GM23338 (cell line): Measurements from ENCODE around the gene CHRM4. TPM values are rescaled to one million over a fixed set of nuclear protein-coding genes. Genes with fewer than 3 reads are reported as not detected.

ENCODE experiments used
- ATAC-seq: fragments of 200-7000 bp; cut with Tn5 transposase; 3 replicates; pipeline ENCODE4 v1.9.1; 2020
- DNase-seq: peaks from one replicate; pipeline ENCODE4 v3.0.0-alpha.2; 2015; ENCODE audit warnings: low spot score
- H2AFZ ChIP-seq: fragments of 200-600 bp; sonication (generic); 2 replicates; pipeline ENCODE4 v1.8.0; 2016; ENCODE audit warnings: antibody characterized with exemption, mild to moderate bottlenecking, moderate library complexity
- H3F3A ChIP-seq: fragments of 200-600 bp; sonication (generic); replicated peaks from 2 replicates; pipeline ENCODE4 v1.8.0; 2017; ENCODE audit warnings: antibody characterized with exemption, mixed run types, low read depth
- H3K27ac ChIP-seq: fragments of 200-600 bp; sonication (generic); 2 replicates; pipeline ENCODE4 v1.6.1; 2016; ENCODE audit warnings: low read depth
- H3K27me3 ChIP-seq: fragments of 200-600 bp; sonication (generic); 2 replicates; pipeline ENCODE4 v1.8.0; 2016; ENCODE audit warnings: mild to moderate bottlenecking, mixed run types, moderate library complexity; ENCODE audit not compliant: insufficient read depth
- H3K36me3 ChIP-seq: fragments of 200-600 bp; sonication (generic); 2 replicates; pipeline ENCODE4 v1.8.0; 2016; ENCODE audit warnings: mild to moderate bottlenecking; ENCODE audit not compliant: insufficient read depth
- H3K4me1 ChIP-seq: fragments of 200-600 bp; sonication (generic); 2 replicates; pipeline ENCODE4 v1.8.0; 2016; ENCODE audit warnings: mild to moderate bottlenecking, moderate library complexity; ENCODE audit not compliant: insufficient read depth
- H3K4me2 ChIP-seq: fragments of 200-600 bp; sonication (generic); 2 replicates; pipeline ENCODE4 v1.7.1; 2017; ENCODE audit warnings: mixed run types
- H3K4me3 ChIP-seq: fragments of 200-600 bp; sonication (generic); 2 replicates; pipeline ENCODE4 v1.6.1; 2016; ENCODE audit warnings: mixed run types
- H3K79me2 ChIP-seq: fragments of 200-600 bp; sonication (generic); replicated peaks from 2 replicates; pipeline ENCODE4 v1.8.0; 2017; ENCODE audit warnings: mild to moderate bottlenecking; ENCODE audit not compliant: insufficient read depth
- H3K9me2 ChIP-seq: fragments of 200-600 bp; sonication (generic); 2 replicates; pipeline ENCODE4 v1.8.0; 2017; ENCODE audit not compliant: insufficient read depth
- H4K20me1 ChIP-seq: fragments of 200-600 bp; sonication (generic); replicated peaks from 2 replicates; pipeline ENCODE4 v1.8.0; 2017; ENCODE audit warnings: mild to moderate bottlenecking; ENCODE audit not compliant: insufficient read depth
- H3K27ac Mint-ChIP-seq: 2 replicates; pipeline ENCODE4 v1.8.0; 2020; ENCODE audit warnings: inconsistent platforms, mild to moderate bottlenecking, moderate library complexity, mixed read lengths
- H3K27me3 Mint-ChIP-seq: 3 replicates; pipeline ENCODE4 v1.8.0; 2022; ENCODE audit warnings: low read depth, mild to moderate bottlenecking, moderate library complexity, mixed read lengths, inconsistent platforms; ENCODE audit not compliant: insufficient read depth, poor library complexity
- H3K36me3 Mint-ChIP-seq: 3 replicates; pipeline ENCODE4 v1.8.0; 2021; ENCODE audit warnings: low read depth, mild to moderate bottlenecking, inconsistent platforms, moderate library complexity, mixed read lengths
- H3K4me1 Mint-ChIP-seq: 3 replicates; pipeline ENCODE4 v1.8.0; 2020; ENCODE audit warnings: mild to moderate bottlenecking, inconsistent platforms, mixed read lengths
- H3K4me3 Mint-ChIP-seq: 3 replicates; pipeline ENCODE4 v1.8.0; 2021; ENCODE audit warnings: moderate library complexity, mild to moderate bottlenecking, inconsistent platforms, mixed read lengths
- H3K9me3 Mint-ChIP-seq: 3 replicates; pipeline ENCODE4 v1.8.0; 2020; ENCODE audit warnings: moderate library complexity, mild to moderate bottlenecking, inconsistent platforms, mixed read lengths
- CREB1 ChIP-seq: fragments of 250-450 bp; sonication (Bioruptor Pico); IDR thresholded peaks from 2 replicates; pipeline ENCODE4 v1.5.0; 2020; ENCODE audit warnings: low read depth, mild to moderate bottlenecking, moderate library complexity
- EZH2 ChIP-seq: fragments of 200-600 bp; sonication (generic); IDR thresholded peaks from one replicate; pipeline ENCODE4 v1.8.0; 2017; ENCODE audit warnings: antibody characterized with exemption, mild to moderate bottlenecking, low read depth; ENCODE audit not compliant: unreplicated experiment
- JUNB ChIP-seq: IDR thresholded peaks from one replicate; pipeline ENCODE4 v1.6.1; 2016; ENCODE audit warnings: antibody characterized with exemption; ENCODE audit not compliant: unreplicated experiment
- NANOG ChIP-seq: IDR thresholded peaks from 2 replicates; pipeline ENCODE4 v1.6.1; 2016; ENCODE audit warnings: antibody characterized with exemption, borderline replicate concordance
- POLR2AphosphoS5 ChIP-seq: IDR thresholded peaks from 2 replicates; pipeline ENCODE4 v1.6.1; 2016; ENCODE audit warnings: antibody characterized with exemption, low read depth
- STAT1 ChIP-seq: IDR thresholded peaks from one replicate; pipeline ENCODE4 v1.6.1; 2016; ENCODE audit warnings: antibody characterized with exemption; ENCODE audit not compliant: unreplicated experiment
- ZNF114 ChIP-seq: fragments of 250-450 bp; sonication (Bioruptor Pico); IDR thresholded peaks from 2 replicates; pipeline ENCODE4 v1.5.0; 2020; ENCODE audit warnings: mild to moderate bottlenecking, moderate library complexity
- polyA plus RNA-seq: library from polyadenylated mRNA; unstranded; fragments of >200 nt; fragmentation: Nextera tagmentation; extraction: Ambion mirVana; gene quantifications from 2 replicates; pipeline ENCODE4 v1.2.1, GENCODE V29; 2016
- total RNA-seq: library from RNA; depleted of rRNA; stranded (reverse); fragments of >200 nt; shearing (Covaris generic); gene quantifications from 2 replicates; pipeline ENCODE4 v1.2.3, GENCODE V29; 2014
- TF ChIP-seq, protein P1 (sequence below): IDR thresholded peaks from 2 replicates; pipeline ENCODE4 v1.6.1; 2016; ENCODE audit warnings: antibody characterized with exemption
- TF ChIP-seq, protein P2 (sequence below), 2 experiments: fragments of 200-600 bp in 1 of 2; sonication (generic) in 1 of 2; conservative IDR thresholded peaks; 2 replicates each; pipeline versions ENCODE4 v1.5.1 to v1.6.1; 2016 to 2017; ENCODE audit warnings: antibody characterized with exemption in 2 of 2, low read depth in 2 of 2, mild to moderate bottlenecking in 2 of 2, moderate library complexity in 1 of 2

CHRM4 gene
- total and polyA plus RNA-seq, 2 experiments from 2014 or later, result 0.97 TPM; not detected in 1

DNA sequence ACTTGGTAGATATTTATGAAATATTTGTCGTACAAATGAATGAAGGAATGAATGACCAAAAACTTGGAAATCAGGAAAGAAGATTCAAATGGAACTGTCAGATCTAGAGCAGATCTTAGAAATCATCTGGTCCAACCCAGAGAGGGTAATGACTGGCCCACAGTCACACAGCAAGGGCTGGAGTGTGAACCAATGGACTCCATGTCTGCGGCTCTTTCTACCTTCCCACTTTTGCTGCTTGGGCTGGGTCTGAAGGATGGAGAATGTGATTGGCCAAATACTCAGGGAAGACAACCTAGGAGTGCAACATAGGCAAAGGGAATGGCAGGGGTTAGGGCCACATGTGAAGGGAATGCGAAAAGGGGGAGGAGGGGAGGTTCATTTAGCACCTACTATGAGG, 50.1 kb downstream of the CHRM4 start (continued):
- TF ChIP-seq CREB1 (no peak), JUNB (no peak), POLR2AphosphoS5 (no peak), NANOG (no peak)
- TF ChIP-seq, protein P1, sequence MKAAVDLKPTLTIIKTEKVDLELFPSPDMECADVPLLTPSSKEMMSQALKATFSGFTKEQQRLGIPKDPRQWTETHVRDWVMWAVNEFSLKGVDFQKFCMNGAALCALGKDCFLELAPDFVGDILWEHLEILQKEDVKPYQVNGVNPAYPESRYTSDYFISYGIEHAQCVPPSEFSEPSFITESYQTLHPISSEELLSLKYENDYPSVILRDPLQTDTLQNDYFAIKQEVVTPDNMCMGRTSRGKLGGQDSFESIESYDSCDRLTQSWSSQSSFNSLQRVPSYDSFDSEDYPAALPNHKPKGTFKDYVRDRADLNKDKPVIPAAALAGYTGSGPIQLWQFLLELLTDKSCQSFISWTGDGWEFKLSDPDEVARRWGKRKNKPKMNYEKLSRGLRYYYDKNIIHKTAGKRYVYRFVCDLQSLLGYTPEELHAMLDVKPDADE, result no peak
- TF ChIP-seq, protein P2, sequence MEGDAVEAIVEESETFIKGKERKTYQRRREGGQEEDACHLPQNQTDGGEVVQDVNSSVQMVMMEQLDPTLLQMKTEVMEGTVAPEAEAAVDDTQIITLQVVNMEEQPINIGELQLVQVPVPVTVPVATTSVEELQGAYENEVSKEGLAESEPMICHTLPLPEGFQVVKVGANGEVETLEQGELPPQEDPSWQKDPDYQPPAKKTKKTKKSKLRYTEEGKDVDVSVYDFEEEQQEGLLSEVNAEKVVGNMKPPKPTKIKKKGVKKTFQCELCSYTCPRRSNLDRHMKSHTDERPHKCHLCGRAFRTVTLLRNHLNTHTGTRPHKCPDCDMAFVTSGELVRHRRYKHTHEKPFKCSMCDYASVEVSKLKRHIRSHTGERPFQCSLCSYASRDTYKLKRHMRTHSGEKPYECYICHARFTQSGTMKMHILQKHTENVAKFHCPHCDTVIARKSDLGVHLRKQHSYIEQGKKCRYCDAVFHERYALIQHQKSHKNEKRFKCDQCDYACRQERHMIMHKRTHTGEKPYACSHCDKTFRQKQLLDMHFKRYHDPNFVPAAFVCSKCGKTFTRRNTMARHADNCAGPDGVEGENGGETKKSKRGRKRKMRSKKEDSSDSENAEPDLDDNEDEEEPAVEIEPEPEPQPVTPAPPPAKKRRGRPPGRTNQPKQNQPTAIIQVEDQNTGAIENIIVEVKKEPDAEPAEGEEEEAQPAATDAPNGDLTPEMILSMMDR (conservative IDR thresholded peaks at IDR 0.05; ENCODE audit: low read depth in 2 of 2), result no peak

DNA sequence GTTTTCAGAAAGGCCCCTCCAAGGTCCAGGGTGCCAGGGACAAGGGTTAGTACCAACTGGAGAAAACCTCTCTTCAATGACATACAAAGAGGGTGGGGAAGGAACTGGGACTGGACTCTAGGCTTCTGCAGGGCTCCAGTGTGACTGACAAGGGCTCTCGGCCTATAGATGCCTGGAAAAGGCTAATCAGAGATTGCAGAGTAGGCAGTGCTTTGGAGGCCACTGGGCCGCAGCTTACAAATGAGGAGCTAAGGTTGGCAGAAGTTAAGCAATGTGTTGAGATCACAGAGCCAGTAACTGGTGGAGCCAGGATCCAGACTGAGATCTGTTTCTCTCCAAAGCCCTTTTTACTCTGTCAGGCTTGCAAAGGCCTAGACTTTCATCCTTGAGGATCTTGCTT, 51.8 kb downstream of the CHRM4 start:
- Mint-ChIP-seq H3K27ac (peak overlapping the region; percentile 96), H3K36me3 (no peaks in the 10 kb centered on the region), H3K9me3 (no peaks in the 10 kb centered on the region), H3K4me3 (peak overlapping the region; percentile 62; the same call in 2 of the 3 replicates), H3K27me3 (peaks cover 31% of the 10 kb centered on the region), H3K4me1 (peaks cover 89% of the 10 kb centered on the region)
- no peaks in the 10 kb centered on the region for H3K79me2 ChIP-seq
- H3K36me3 ChIP-seq, result no peaks in the 10 kb centered on the region
- H3K4me2 ChIP-seq, result peak overlapping the region; percentile 26
- TF ChIP-seq STAT1 (no peak), CREB1 (no peak), EZH2 (no peak), NANOG (no peak)
- TF ChIP-seq, protein P1, result no peak
- peaks cover 86% of the 10 kb centered on the region for H3K4me1 ChIP-seq
- DNase-seq (no peak), ATAC-seq (peak; percentile 3; the same call in 2 of the 3 replicates)
- H3K4me3 ChIP-seq, result no peak overlapping the region
- peak overlapping the region; percentile 58 for H3K27ac ChIP-seq
- H4K20me1 ChIP-seq, result no peaks in the 10 kb centered on the region
- no peaks in the 10 kb centered on the region for H3K9me2 ChIP-seq
- H3K27me3 ChIP-seq, result peaks cover 4% of the 10 kb centered on the region
- no peak overlapping the region for H2AFZ ChIP-seq
- H3F3A ChIP-seq, result peaks cover 25% of the 10 kb centered on the region

DNA sequence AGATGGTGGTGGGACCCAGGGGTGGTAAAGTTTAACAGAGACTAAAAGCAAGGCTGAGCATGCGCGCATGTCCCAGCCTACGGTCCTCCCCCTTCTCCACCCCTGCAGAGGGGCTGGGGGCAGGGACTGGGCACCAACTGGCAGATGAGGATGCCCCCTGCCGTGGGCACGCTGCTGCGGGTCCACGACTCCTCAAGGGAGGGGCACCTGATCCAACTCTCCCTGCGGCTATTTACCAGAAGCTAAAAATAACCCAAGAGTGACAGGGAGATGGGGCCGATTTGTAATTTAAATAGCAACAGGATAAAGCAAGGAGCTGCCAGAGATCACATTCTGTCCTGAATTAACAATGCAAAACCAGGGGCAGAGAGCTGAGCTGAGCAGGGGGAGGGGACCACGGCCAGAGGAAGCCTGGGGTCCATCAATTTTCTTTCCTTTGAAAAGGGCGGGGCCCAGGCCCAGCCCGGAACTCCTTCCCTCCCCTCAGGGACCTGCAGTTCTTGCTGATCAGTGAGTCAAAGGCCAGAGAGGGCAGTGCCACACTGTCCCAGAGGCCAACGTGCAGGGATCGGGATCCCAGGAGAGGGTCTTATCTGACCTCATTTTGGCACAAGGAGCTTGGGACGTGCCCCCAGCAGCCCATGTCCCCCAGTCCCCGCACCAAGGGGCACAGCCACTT, 52.4 kb downstream of the CHRM4 start:
- peak overlapping the region; percentile 94 for H3K27ac ChIP-seq
- peak overlapping the region; percentile 96 for H3K27ac Mint-ChIP-seq
- H3K36me3 Mint-ChIP-seq, result no peaks in the 10 kb centered on the region
- H3K9me2 ChIP-seq, result no peaks in the 10 kb centered on the region
- no peaks in the 10 kb centered on the region for H4K20me1 ChIP-seq
- H3K27me3 Mint-ChIP-seq, result peaks cover 37% of the 10 kb centered on the region
- peaks cover 25% of the 10 kb centered on the region for H3F3A ChIP-seq
- DNase-seq (peak; percentile 97), ATAC-seq (peak; percentile 84)
- no peaks in the 10 kb centered on the region for H3K79me2 ChIP-seq
- peak overlapping the region; percentile 36 for H3K4me3 ChIP-seq
- H3K4me1 ChIP-seq, result peaks cover 79% of the 10 kb centered on the region
- H3K36me3 ChIP-seq, result no peaks in the 10 kb centered on the region
- peaks cover 11% of the 10 kb centered on the region for H3K27me3 ChIP-seq
- H3K4me3 Mint-ChIP-seq, result peak overlapping the region; percentile 62
- peaks cover 89% of the 10 kb centered on the region for H3K4me1 Mint-ChIP-seq
- peak overlapping the region; percentile 55 for H3K4me2 ChIP-seq
- H2AFZ ChIP-seq, result no peak overlapping the region
- no peaks in the 10 kb centered on the region for H3K9me3 Mint-ChIP-seq
- TF ChIP-seq CREB1 (no peak), POLR2AphosphoS5 (peak; percentile 57), STAT1 (no peak), NANOG (peak; percentile 61; the same call in 1 of the 2 replicates), ZNF114 (no peak)
